ENCODE data around the gene HES4.

Gene HES4

DNA sequence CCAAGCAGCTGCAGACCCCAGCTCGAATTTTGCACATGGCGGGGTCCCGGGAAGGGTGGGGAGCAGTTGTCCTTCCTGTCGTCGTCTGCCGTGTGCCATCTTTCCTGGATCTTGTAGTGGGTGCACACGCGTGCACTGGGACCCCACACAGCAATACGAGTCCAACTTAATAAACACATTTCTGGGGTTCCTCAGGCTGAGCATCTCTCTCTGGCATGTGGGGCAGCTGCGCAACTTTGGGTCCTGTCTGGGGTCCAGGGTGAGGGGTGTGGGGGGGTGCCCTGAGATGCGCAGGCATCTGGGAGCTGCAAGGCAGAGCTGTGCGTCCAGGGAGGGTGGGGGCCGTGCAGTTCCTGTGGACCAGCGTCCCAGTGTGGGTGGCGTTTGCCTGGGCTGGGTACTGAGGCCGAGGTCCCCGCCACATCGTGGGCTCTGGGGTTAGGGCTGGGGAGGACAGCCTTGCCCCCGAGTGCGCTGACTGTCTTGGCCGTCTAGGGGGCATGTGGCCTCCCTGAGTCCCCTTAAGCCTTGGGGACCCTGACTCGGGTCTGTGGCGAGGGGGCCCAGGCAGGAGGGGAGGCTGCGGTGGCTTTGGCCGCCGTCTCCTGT, 34.3 kb downstream of the HES4 start:
- no peak for DNase-seq

- DNase-seq = no peak
Measured at GRCh38 chr1:964691-965525, 35.0 kb downstream of the HES4 start.

GRCh38 chr1:963746-964525, 36.0 kb downstream of the HES4 start:
- no peak for DNase-seq

DNA sequence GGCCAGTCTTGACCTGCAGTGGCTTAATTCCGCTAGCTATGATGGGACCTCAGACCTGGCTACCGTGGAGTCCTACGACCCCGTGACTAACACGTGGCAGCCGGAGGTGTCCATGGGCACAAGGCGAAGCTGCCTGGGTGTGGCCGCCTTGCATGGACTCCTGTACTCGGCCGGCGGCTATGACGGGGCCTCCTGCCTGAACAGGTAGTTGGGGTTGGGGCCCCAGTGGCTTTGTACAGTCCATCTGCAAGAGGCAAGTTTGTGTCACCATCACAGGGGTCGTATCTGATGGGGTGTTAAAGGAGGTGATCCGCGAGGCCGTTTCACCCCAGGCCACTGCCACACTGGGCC, 36.6 kb downstream of the HES4 start:
- no peak for DNase-seq

- no peak for DNase-seq
Measured at GRCh38 chr1:962381-963300, 37.3 kb downstream of the HES4 start.

DNA sequence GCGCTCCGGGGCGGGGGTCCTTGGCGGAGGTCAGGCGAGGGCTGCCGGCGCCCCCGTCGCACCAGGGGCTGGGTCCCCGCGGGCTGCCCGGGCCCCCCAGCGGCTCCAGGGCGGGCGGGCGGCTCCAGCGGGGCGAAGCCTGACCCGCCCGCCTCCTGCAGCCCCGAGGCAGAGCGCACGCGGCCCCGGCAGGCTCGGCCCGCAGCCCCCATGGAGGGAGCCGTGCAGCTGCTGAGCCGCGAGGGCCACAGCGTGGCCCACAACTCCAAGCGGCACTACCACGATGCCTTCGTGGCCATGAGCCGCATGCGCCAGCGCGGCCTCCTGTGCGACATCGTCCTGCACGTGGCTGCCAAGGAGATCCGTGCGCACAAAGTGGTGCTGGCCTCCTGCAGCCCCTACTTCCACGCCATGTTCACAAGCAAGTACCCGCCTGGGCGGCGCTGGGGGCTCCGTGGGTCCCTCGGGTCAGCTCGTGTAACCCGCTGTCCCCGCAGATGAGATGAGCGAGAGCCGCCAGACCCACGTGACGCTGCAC, 38.7 kb downstream of the HES4 start:
- DNase-seq = peak in 1 of 3 experiments; percentile 29

DNA sequence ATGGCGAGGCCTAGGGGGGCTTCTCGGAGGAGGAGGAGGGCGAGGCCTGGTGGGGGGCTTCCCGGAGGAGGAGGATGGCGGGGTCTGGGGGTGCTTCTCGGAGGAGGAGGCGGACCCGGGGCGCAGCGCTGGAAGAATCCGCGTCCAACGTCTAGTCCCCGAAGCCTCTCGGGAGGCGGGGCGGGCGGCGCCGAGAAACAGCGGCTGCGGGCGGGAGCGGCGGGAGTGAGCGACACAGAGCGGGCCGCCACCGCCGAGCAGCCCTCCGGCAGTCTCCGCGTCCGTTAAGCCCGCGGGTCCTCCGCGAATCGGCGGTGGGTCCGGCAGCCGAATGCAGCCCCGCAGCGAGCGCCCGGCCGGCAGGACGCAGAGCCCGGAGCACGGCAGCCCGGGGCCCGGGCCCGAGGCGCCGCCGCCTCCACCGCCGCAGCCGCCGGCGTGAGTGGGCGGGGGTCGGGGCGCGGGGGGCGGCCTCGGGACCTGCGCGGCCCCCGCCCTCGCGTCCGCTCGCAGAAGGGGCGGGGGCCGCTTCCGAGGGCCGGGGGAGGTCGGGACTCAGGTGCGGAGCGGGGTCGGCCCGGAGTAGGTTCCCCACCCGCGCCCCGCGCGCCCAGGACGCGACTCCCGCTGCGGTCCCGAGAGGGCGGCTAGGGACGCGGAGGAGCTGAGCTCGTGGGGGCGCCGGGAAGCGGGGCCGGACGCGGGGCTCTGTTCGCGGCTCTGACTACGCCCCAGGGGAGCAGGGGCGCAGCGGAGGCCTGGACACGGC, 39.4 kb downstream of the HES4 start, which contains the start of gene KLHL17:
KLHL17 (plus strand) TSS at position 222 of the 769 bp plus-strand sequence; CDS start at position 332, 110 bp downstream.
- peak; percentile 69 to 79 (median 75) for DNase-seq

DNA sequence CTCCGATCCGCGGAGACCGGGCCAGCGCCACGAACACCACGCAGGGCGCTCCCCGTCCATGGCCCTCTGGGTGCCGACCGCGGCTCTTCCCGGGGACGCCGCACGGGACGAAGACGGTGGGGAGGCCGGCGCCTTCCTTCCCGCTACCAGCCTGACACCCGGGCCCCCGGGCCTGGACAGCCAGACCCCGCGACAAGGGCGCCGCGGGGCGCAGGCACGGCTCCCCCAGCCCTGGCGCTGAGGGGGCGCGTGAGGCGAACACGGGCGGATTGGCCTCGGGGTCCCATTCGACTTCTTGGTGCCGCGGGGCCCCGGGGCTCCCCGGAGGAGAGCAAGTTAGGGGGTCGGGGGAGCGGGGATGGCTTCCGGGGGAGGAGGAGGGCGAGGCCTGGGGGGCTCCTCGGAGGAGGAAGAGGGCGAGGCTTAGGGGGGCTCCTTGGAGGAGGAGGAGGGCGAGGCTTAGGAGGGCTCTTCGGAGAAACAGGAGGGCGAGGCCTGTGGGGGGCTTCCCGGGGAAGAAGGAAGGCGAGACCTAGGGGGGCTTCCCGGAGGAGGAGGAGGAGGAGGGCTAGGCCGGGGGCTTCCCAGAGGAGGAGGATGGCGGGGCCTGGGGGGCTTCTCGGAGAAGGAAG, 40.0 kb downstream of the HES4 start:
- no peak for DNase-seq

DNA sequence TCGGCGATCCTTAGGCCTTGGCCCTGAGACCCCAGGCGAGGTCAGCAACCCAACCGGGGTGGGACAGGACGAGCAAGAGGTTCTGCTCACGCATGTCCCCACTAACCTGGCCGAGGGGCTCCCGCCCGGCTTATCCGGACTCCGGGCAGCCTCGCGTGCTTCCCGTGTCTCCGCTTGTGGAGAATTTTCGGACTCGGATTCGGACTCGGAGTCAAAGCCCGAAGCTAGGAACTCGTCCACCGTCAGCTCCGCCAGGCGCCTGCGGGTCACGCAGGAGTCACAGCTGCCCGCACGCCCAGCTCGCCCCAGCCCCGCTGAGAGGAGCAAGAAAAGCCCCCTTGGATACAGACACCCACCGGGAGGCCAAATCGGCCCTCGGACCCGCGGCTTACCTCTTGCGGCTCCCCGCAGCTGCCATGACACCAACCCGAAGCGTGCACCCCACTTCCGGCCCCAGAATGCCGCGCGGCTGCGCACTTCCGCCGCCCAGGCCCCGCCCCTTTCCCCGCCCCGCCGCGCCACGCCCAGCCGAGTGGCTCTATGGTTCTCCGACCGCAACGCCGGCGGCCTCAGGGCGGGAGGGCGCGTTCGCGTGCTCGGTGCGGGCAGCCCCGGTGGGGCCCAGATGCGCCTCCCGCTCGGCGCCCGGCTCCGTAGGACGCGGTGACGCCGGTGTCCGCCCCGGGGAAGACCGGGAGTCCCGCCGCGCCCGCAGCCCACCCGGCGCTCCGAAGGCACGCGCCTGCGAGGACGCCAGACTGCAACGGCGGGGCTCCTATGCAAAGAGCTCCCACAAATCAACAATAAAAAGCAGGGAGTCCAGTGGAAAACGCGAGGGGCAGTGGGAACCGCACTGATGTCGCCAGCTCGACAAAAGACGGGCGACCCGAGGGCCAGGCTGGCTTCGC, 40.8 kb downstream of the HES4 start, which contains the start of gene NOC2L:
NOC2L (minus strand) TSS at position 434 of the 908 bp plus-strand sequence; CDS start at position 418, 16 bp downstream.
- peak; percentile 85 to 96 (median 89) for DNase-seq

GRCh38 chr1:956636-957035, 43.3 kb downstream of the HES4 start:
- DNase-seq = no peak

GRCh38 chr1:955474-955873, 44.4 kb downstream of the HES4 start:
- DNase-seq = no peak

DNA sequence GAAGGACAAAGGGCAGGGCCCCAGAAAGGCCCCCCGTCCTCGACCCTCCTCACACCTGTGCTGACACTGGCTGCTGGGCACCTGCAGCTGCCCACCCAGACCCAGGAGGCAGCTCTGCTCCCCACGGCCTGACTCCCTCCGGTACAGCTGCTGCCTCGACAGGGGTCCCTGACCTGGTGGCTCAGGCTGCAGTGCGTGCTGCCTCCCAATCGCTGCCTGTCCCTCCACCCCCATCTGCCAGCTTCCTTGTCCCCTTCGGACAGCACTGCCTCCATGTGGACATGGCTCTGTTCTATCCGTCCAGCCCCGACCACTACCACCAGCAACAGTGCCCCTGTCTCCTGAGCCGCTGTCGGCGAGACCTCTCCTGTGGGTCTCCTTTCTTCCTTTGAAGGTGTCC, 45.0 kb downstream of the HES4 start:
- DNase-seq = no peak

DNA sequence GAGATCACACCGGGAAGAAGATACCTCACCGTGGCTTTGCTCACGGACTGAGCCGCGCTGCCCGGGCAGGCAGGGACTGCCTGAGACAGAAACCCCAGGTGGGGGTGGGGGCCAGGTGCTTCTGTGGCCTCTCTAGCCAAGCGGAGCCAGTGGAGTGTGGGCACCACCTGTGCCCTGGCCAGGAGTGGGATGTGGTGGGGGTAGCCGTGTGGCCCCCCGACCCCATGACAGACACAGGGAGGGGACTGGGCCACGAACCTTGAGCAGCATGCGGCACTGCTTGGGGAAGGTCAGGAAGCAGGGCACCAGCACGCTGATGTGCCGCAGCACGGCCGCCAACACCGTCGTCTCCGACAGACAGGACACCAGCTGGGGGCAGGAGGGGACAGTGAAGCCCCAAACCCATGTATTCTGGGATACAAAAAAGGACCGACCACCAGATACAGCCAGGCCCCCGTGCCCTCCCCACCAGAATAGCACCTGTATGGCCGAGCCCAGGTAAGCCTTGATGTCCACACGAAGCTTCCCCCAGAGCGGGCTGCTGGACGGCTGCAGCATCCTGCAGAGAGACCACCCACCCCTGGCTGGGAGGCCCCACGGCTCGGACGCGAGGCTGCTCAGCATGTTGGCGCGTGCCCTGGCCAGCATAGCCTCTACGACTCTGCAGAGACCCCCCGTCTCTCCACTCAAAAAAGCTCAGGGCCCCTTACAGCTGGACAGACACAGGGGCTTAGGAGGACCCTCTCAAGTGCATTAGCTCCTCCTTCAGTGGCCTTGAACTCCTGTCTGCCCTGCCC, 46.2 kb downstream of the HES4 start:
- no peak for DNase-seq

DNA sequence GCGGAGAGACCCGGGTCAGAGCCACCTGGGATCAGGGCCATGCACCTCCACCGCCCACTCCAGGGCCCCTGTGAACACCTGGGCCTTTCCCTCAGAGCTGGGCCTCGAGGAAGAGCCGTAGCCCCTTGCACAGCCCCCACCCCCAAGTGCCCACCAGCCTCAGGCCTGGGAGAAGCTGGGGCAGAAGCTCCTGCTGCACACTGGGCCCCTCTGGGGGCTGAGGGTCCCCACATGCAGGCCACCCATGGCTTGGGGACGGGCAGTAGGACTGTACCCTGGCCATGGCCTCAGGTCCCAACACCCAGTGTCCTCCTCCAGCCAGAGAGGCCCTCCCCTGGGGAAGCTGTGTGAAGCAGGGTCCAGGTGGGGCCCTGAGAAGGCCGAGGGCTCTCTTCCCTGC, 47.3 kb downstream of the HES4 start:
- no peak for DNase-seq

- no peak for DNase-seq
Measured at GRCh38 chr1:952201-952600, 47.7 kb downstream of the HES4 start.

GRCh38 chr1:951364-951763, 48.5 kb downstream of the HES4 start:
- peak in 1 of 3 experiments; percentile 7 for DNase-seq

- no peak for DNase-seq
Measured at GRCh38 chr1:950881-951280, 49.0 kb downstream of the HES4 start.

DNA sequence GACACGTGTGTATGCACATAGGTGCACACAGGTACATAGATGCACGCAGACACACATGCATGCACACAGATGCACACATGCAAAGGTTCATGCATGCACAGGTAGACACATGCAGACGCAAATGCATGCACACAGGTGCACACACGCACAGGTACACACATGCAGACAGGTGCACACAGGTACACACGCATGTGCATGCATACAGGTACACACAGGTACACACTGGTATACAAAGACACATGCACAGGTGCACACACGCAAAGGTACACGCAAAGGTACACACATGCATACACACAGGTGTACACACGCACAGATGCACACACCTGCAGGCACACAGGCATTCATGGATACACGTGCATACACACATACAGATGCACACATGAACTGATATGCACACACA, 49.6 kb downstream of the HES4 start:
- no peak for DNase-seq

Data from NCI-H1417 (cell line).